HG02840 (cell line): ENCODE measurements around the gene PPIL4.
"Not testable (repeated sequence)": the region's sequence is repeated elsewhere in the genome, so short reads cannot be mapped to it uniquely, and the experiment has no call there.

Experiments
- ATAC-seq: cut with Tn5 transposase; IDR thresholded peaks from one replicate; pipeline ENCODE4 v1.9.1; 2021; ENCODE audit warnings: mild to moderate bottlenecking, moderate library complexity, moderate number of reproducible peaks; ENCODE audit not compliant: unreplicated experiment, low FRiP score

PPIL4 gene

GRCh38 chr6:149534742-149535141 lies 11.1 kb downstream of the PPIL4 start:
- no peak for ATAC-seq

GRCh38 chr6:149529650-149530049 lies 16.2 kb downstream of the PPIL4 start:
- ATAC-seq = no peak

GRCh38 chr6:149515494-149515893 lies 30.3 kb downstream of the PPIL4 start:
- ATAC-seq = no peak

DNA sequence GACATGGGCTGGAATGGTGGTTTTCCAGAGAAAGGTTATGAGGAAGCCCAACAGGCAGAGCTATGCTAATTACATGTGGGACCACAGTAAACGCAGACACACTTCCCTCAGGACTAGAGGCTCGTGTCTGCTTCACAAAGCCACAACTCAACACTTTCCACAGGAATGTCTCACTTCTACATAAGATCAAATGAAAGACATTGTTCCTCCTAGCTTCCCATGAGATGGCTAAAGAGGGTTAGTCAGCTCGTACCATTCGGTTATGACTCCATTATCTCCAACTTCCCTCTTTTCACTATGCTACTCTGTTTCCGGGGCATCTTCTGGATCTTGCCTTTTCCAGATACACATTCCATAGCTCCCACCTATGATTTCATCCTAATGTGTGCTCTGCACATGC lies 31.9 kb downstream of the PPIL4 start:
- ATAC-seq = no peak

- no peak for ATAC-seq
Observed at GRCh38 chr6:149510793-149511512, 34.9 kb downstream of the PPIL4 start.

GRCh38 chr6:149508485-149508884 lies 37.4 kb downstream of the PPIL4 start:
- ATAC-seq = no peak

GRCh38 chr6:149503872-149504271 lies 42.0 kb downstream of the PPIL4 start:
- ATAC-seq = no peak

GRCh38 chr6:149503276-149503675 lies 42.6 kb downstream of the PPIL4 start:
- ATAC-seq = no peak

- ATAC-seq = no peak
Observed at GRCh38 chr6:149501768-149502167, 44.1 kb downstream of the PPIL4 start.

DNA sequence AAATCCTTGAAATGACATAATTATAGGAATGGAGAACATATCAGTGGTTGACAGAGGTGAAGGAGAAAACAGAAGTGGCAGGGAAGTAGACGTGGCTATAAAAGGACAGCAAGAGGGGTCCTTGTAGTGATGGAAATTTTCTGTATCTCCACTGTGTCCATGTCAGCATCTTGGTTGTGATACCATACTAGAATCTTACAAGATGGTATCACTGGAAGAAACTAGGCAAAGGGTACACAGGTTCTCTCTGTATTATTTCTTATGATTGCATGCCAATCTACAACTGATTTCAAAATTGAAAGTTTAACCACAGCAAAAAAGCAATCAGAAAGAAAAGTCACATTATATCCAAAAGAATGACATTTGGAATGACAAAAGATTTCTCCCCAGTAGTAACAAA lies 44.6 kb downstream of the PPIL4 start:
- ATAC-seq = no peak

- ATAC-seq = no peak
Observed at GRCh38 chr6:149500096-149500495, 45.7 kb downstream of the PPIL4 start.

DNA sequence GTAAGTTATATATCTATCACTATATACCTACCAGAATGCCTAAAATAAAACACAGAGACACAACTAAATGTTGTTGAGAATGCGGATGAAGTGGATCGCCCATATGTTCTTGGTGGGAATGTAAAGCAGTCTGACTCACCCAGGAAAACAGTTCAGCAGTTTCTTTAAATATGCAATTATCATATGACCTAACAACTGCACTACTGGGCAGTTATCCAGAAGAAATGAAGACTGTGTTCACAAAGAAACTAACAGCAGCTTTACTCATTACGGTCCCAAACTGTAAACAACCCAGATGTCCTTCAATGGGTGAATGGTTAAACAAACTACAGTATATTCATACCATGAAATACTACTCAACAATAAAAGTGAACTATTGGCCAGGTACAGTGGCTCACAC lies 46.8 kb downstream of the PPIL4 start:
- ATAC-seq = no peak

DNA sequence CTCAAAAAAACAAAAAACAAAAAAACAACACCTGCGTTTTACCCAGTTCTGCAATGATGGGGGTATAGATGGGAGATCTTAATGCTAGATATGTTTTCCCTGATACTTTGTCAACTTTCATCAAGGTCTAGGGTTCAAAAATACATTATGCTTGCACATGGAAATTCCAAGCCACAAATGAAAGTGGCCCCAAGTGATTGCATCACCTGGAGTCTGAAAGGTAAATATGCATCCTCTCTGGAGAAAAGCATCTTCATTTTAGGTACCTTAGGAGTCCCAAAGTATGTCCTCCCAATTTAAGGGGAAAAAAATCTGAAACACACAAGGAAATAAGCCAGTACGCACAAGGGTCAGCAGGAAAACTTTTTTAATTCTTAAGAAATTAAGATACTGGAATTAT lies 48.5 kb downstream of the PPIL4 start:
- no peak for ATAC-seq

DNA sequence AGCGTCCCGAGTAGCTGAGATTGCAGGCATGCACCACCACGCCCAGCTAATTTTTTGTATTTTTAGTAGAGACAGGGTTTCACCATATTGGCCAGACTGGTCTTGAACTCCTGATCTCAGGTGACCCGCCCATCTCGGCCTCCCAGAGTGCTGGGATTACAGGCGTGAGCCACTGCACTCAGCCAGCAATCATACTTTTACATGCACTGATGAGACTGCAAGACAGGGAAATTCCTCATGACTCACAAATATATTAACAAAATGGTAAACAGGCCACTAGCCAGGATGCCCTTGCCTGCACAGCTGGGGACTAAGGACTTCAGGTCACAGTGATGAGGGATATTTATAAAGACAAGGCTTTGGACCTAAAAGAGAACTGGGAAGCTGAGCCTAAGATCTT lies 49.2 kb downstream of the PPIL4 start:
- ATAC-seq = not testable (repeated sequence)

DNA sequence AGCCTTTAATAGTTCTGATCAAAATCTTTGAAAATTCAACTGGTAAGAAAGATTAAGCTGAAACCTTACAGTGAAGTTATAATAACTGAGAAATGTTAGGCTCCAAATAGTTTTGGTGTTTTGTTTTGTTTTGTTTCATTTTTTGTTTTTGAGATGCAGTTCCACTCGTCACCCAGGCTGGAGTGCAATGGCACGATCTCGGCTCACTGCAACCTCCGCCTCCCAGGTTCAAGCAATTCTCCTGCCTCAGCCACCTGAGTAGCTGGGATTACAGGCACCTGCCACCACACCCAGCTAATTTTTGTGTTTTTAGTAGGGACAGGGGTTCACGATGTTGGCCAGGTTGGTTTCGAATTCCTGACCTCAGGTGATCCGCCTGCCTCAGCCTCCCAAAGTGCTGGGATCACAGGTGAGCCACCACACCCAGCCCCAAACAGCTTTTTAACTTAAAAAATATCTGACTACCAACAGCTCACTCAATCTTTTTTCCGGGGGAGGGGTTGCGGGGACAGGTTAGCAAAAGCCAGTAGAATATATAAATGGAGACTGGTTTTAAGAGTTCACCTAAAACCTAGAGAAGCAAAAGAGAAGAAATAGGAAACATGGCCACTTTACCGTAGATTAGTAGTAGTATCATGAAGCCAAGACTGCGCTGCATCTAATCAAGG lies 50.4 kb downstream of the PPIL4 start:
- ATAC-seq = not testable (repeated sequence)

DNA sequence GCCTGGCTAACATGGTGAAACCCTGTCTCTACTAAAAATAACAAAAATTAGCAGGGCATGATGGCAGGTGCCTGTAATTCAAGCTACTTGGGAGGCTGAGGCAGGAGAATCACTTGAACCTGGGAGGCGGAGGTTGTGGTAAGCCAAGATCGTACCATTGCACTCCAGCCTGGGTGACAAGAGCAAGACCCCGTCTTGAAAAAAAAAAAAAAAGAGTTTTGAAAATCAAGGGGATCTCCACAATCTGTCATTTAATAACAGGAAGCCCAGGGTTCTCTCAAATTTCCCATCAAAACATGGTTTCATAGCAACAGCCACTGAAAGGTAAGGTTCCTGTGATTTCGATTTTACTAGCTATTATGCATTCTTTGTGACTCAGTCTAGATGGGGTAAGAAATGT lies 51.0 kb downstream of the PPIL4 start:
- peak; percentile 70 for ATAC-seq

- no peak for ATAC-seq
Observed at GRCh38 chr6:149493761-149494320, 52.0 kb downstream of the PPIL4 start.

DNA sequence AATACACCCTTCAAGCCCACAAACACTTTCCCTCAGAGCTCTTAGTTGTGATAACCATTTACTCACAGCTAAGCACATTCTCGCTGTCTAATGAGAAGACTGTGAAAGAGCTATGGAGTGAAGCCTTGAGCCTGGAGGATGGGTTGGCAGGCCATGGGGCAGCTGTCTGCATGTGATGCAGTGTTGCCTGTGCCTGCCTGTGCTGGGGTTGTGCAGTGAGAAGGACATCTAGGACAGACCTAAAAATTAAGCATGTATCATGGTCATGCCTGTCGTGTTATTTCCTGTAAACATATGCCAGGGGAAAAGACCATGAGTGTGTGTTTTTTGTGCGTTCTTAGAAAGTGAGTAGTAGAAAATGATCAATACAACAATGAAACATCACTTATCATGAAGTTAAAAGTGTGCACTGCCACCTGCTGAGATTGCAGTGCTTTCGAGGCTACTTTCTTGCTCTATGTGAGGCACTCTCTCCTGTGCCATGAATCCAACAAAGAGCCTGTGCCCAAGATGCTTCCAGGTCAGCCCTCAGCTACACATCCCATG lies 53.0 kb downstream of the PPIL4 start:
- no peak for ATAC-seq

DNA sequence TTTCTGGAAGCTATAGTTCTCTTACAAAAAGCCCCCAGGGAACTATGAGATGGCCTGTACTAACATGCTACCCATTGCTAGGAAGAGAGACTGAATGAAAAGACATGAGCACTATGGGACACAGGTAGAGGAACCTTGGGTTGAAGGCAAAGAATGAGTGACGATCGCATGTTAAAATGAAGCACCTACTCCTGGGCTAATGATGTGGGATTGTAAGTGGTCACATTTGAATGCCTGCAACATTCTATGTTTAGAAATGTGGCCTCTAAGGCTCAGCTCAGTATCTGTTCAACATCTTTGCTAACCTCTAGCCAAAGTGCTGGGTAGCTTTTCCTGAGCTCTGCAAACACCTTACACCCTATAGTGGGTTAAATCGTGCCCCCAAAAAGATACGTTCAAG lies 55.9 kb downstream of the PPIL4 start:
- ATAC-seq = no peak

DNA sequence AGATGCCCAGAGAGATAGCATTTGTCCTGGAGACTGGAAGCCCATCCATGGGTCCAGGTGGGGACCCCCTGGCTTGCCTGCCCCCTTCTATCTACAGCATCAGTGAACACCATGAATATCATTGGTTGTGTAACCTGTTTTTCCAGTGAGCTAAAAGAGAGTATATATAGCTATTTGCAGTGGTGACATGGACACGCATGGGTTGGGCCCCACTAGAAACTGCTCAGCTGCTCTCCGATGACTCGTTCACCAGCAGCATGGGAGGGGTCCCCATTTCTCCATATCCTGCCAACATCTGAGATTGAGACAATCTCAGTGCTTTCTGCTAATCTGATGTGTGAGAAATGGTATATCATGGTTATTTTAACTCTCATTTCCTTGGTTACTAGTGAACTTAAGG lies 57.0 kb downstream of the PPIL4 start:
- ATAC-seq = no peak

GRCh38 chr6:149487316-149487715 lies 58.5 kb downstream of the PPIL4 start:
- no peak for ATAC-seq
